ENCODE measurements around the gene SPON1.

Gene SPON1

GRCh38 chr11:14190992-14191778 is 228.7 kb downstream of the SPON1 start:
- DNase-seq (ENCODE audit: low spot score), result no peak

GRCh38 chr11:14193644-14194043 is 231.1 kb downstream of the SPON1 start:
- no peak for DNase-seq (ENCODE audit: low spot score)

DNA sequence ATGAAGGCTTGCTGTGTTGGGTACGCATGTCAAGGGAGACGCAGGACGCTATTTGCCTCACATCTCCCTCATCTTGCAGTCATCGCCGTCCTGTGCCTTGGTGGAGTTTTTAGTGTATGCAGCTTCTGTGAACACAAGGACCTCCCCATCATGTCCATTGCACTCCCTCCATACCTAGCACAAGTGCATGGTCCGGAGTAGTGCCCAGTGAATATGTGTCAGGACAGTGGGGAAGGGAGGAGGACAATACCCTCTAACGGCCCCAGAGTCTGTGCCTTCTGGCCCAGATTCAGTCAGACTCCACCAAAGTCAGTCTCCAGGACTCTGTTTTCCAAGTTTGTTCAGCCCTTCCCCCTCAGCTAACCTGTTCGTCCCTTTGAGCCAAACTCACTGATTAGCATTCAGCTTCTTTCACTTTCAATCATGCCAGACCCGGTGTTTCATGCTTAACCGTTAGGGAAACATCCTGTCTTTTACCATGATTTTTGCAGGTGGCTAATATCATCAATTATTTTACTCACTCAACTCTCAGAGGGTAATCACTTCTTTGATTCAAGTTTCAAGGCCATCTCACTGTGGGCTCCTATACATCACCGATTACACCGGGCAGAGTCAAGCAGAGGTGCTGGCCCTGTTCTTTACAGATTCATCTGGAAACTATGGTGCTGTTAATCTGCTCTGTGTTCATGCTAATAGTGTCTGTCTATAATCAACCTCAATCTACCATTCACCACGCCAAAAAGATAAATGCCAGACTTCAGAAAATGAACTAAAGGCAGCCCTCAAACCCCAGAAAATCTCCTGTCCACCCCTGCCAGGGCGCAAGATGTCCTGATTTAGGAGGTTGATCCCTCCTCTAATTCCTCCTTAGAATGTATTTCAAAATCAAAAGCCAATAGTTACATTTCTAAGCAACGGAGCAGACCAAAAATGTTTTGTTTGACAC is 240.0 kb downstream of the SPON1 start:
- DNase-seq (ENCODE audit: low spot score), result no peak

DNA sequence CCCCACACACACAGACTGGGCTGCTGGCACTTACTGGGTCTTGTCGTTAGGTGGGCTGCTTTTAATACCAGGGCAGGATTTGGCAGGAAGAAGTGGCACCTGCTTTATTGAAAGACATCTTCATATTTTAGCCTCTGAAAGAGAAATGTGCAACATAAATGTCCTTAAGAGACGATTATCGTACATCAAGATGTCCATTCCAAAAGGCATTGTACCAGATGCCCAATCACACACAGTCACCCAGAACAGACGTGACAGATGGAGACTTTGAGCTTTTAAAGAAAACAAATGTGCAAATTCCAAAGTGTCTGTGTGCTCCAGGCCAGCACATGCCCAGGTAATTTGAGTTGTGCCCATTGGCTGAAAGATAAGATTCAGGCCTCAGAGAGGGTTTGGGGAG is 240.8 kb downstream of the SPON1 start:
- no peak for DNase-seq (ENCODE audit: low spot score)

GRCh38 chr11:14212986-14213385 is 250.5 kb downstream of the SPON1 start:
- no peak for DNase-seq (ENCODE audit: low spot score)

- DNase-seq (ENCODE audit: low spot score), result no peak
These were observed 256.2 kb downstream of the SPON1 start for GRCh38 chr11:14218728-14219127.

DNA sequence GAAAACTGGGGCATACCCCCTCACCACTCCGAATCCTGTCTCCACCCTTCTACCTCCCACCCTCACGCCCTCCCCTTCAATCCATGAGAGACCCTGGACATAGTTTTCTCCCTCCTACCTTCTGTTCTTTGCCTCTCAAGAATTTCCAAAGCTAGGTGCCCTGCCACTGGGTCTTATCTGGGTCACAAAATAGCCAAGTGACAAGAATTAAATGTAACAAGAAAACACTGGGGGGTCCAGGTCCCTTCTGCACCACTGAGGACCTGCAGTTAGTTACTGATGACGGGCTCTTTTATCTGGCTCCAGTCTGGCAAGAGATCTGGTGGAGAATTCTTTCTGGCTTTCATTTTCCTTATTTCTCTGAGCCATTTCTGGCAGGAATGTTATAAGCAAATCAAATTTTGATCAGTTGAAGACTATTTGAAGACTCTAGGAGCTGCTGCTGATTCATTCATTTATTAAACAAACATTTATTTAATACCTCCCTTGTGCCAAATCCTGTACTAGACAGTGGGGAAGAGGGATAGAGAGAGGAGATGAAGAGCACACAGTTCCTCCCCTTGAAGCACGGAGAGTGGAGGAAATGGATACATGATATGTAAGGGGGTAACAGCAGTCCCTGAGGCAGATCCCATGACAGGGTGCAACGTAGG is 261.2 kb downstream of the SPON1 start:
- no peak for DNase-seq (ENCODE audit: low spot score)

GRCh38 chr11:14224395-14224794 is 261.9 kb downstream of the SPON1 start:
- DNase-seq (ENCODE audit: low spot score), result no peak

- no peak for DNase-seq (ENCODE audit: low spot score)
These were observed 263.1 kb downstream of the SPON1 start for GRCh38 chr11:14225666-14226065.

DNA sequence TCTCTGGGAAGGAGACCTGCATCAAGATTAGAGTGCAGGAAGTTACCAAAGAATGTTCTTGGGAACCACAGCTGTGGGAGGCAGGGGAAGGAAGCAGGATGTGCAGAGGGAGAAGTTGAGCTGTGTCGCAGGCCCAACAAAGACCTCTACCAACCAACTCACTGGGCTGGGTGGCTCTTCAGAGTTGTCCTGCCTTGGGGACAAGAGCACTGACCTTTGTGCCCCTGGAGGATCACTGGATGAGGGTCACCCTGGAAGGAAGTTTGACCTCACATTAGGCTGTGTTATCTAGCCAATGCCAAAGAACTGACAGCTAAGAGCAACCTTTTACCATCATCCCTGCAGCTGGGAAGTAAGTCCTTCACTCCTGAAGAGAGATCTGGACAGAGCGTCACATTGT is 265.8 kb downstream of the SPON1 start:
- DNase-seq (ENCODE audit: low spot score), result no peak

DNA sequence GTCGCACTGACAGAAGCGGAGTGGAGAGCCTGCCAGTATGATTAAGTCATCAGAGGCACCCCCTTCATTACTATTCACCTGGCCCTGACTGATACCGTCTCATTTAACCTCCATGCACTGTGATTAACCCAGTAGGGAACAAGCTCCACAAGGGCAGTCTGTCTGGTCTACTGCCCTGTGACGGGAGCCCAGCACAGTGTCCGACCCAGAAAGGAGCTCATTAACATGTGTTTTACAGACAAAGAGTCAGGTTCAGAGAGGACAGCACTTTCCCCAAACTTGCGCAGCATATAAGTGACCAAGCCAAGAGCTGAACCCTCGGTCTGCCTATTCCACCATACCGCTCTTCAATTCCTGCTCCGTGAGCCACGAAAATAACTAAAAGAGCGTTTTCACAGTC is 266.9 kb downstream of the SPON1 start:
- no peak for DNase-seq (ENCODE audit: low spot score)

DNA sequence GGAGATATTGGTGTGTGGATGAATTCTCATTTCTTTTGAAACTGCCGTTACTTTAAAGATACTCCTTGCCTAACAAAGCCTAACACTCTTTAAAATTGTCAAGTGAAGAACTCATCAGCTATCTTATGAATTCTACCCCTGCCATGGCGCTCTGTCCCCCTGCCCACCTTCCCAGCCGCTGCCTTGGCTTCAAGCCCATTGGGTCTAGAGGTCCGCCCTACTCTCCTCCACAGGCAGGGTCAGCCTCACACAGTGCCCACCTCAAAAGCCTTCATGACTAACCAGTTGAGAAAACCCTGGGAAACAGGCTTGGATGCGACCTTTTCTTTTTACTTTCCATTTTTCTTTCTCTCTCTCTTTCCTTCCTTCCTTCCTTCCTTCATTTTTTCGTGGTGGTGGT is 267.9 kb downstream of the SPON1 start:
- DNase-seq (ENCODE audit: low spot score), result no peak

DNA sequence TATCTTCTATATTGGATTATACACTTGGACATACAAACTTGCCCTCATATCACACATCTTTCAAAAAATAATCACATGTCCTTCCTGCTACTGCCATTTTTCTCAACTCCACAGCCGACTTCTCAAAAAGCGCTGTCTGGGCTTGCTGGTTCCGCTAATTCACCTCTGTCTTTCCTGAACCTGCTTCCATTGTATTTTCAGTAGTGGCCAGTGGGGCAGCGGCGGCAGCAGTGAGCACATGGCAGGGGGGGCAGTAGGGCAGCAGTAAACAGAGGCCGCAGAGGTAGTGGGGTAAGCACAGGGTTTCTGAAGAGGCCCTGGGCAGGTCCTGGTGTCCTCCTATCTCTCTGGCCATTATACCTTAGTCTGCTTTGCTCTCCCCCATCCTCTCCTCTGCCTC is 270.1 kb downstream of the SPON1 start:
- no peak for DNase-seq (ENCODE audit: low spot score)

- DNase-seq (ENCODE audit: low spot score), result no peak
These were observed 271.9 kb downstream of the SPON1 start for GRCh38 chr11:14234446-14234845.

GRCh38 chr11:14235701-14236100 is 273.2 kb downstream of the SPON1 start:
- no peak for DNase-seq (ENCODE audit: low spot score)

- no peak for DNase-seq (ENCODE audit: low spot score)
These were observed 275.0 kb downstream of the SPON1 start for GRCh38 chr11:14237444-14237961.

- DNase-seq (ENCODE audit: low spot score), result no peak
These were observed 277.7 kb downstream of the SPON1 start for GRCh38 chr11:14240221-14240620.

DNA sequence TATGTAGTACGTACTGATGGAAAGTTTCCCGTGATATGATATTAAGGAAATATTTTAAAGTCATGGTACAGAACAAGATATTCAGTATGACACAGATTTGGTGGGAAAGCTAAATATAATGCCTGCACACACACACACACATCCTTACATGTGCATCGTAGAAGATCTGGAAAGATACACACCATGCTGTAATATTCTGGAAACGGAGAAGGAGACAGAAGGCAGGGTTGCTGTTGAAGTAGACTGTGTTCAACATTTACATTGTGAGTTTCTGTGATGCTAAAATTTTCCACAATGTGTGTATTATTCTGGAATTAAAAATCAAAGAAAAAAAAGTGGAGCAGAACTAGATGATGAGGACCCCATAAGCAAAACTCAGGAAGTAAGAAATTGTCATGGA is 278.4 kb downstream of the SPON1 start:
- DNase-seq (ENCODE audit: low spot score), result no peak

- no peak for DNase-seq (ENCODE audit: low spot score)
These were observed 279.7 kb downstream of the SPON1 start for GRCh38 chr11:14242187-14242586.

GRCh38 chr11:14242733-14243132 is 280.2 kb downstream of the SPON1 start:
- DNase-seq (ENCODE audit: low spot score), result no peak

DNA sequence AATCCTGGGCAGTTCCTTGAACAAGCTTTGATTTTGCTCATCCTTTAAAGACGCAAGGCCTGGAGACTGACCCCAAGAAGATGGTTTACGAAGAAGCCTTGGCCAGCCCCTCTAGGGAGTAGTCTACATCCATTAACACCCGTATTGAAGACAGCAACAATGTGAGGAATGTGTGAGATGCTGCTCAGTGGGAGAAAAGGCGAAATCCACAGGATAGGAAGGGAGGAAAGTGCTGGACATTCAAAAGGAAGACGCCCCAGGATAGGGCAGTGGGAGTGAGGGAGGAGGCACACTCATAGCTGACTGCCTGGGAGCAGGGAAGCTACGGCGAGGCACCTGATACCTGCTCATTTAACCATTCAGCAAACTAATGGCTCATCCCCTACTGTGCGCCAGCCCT is 282.4 kb downstream of the SPON1 start:
- DNase-seq (ENCODE audit: low spot score), result no peak

DNA sequence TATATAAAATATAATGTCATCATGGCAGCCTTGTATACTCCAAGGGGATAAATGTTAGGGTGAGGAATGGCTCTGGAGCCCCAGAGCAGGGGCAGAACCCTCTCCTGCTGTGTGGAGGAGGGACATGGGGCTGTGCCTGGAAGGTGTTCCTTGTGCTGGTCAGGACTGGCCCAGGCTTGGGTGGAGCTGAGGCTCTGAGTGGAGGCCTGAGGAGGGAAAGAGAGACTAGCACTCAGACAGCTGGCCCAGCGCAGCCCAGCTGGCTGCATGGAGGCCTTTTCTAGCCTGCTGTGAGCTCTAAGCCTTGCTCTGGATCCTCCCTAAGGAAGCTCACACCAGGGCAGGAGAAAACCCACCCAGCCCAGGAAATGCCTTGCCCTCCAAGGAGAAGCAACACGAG is 282.9 kb downstream of the SPON1 start:
- no peak for DNase-seq (ENCODE audit: low spot score)

Measured in hematopoietic multipotent progenitor cell treated with erythropoietin and hydrocortisone succinate and interleukin-3 and kit ligand, for 15 days (in vitro differentiated cells).